SK-N-SH (cell line): ENCODE measurements around the gene C1QL1. TPM values are rescaled to one million over a fixed set of nuclear protein-coding genes. Genes with fewer than 3 reads are reported as not detected.

Experiments
- CTCF ChIA-PET: fragments of 300-600, 350-600 bp; formaldehyde crosslinking; extraction: SDS; loops from one replicate; lab custom pipeline; 2021; lab: Yijun Ruan, JAX
- POLR2A ChIA-PET: fragments of 350-600 bp; sonication (Branson Sonifier 250); formaldehyde crosslinking; extraction: SDS; loops from one replicate; lab custom pipeline; 2020; ENCODE audit warnings: antibody characterized with exemption, inconsistent platforms; lab: Yijun Ruan, JAX
- DNase-seq: peaks from one replicate; pipeline ENCODE4 v3.0.0; 2012
- H2AFZ ChIP-seq: fragments of 200-600 bp; sonication (generic); 2 replicates; pipeline ENCODE4 v1.8.1; 2016; ENCODE audit warnings: antibody characterized with exemption, mild to moderate bottlenecking, low read depth
- H3F3A ChIP-seq: fragments of 200-600 bp; sonication (generic); replicated peaks from 2 replicates; pipeline ENCODE3; 2016; ENCODE audit warnings: antibody characterized with exemption, mild to moderate bottlenecking; ENCODE audit not compliant: insufficient read depth
- H3K27ac ChIP-seq, 2 experiments: fragments of 200-500 bp in 1 of 2; fragments of 200-600 bp in 1 of 2; sonication (Bioruptor generic) in 1 of 2; sonication (generic), shearing (Covaris generic) in 1 of 2; 2 replicates each; pipeline versions ENCODE4 v1.5.1 to v1.6.1; 2014 to 2016; ENCODE audit warnings: low read depth in 2 of 2, inconsistent platforms in 1 of 2, low read length in 1 of 2, mild to moderate bottlenecking in 1 of 2, mixed read lengths in 1 of 2
- H3K27me3 ChIP-seq: fragments of 200-600 bp; sonication (generic), shearing (Covaris generic); 2 replicates; pipeline ENCODE4 v1.6.1; 2016; ENCODE audit warnings: mixed run types; ENCODE audit not compliant: insufficient read depth
- H3K36me3 ChIP-seq, 2 experiments: fragments of 200-500 bp in 1 of 2; fragments of 200-600 bp in 1 of 2; sonication (Bioruptor generic) in 1 of 2; sonication (generic) in 1 of 2; replicated peaks in 1 of 2; 2 replicates each; pipeline versions ENCODE3 to v1.5.1; 2014 to 2016; ENCODE audit warnings: low read length in 1 of 2, mild to moderate bottlenecking in 1 of 2; ENCODE audit not compliant: insufficient read depth in 2 of 2, control insufficient read depth in 1 of 2
- H3K4me1 ChIP-seq, 2 experiments: fragments of 200-500 bp in 1 of 2; fragments of 200-600 bp in 1 of 2; sonication (Bioruptor generic) in 1 of 2; sonication (generic), shearing (Covaris generic) in 1 of 2; 2 replicates each; pipeline versions ENCODE4 v1.5.1 to v1.6.1; 2014 to 2016; ENCODE audit warnings: low read depth in 1 of 2, low read length in 1 of 2, mixed run types in 1 of 2; ENCODE audit not compliant: insufficient read depth in 2 of 2, control insufficient read depth in 1 of 2
- H3K4me2 ChIP-seq: fragments of 200-600 bp; sonication (generic), shearing (Covaris generic); 2 replicates; pipeline ENCODE4 v1.6.1; 2017; ENCODE audit warnings: mixed run types
- H3K4me3 ChIP-seq, 2 experiments: fragments of 200-500 bp in 1 of 2; fragments of 200-600 bp in 1 of 2; sonication (Bioruptor generic) in 1 of 2; sonication (generic), shearing (Covaris generic) in 1 of 2; 2 replicates each; pipeline versions ENCODE4 v1.5.1 to v1.8.1; 2014 to 2016; ENCODE audit warnings: low read depth in 2 of 2, inconsistent platforms in 1 of 2, low read length in 1 of 2, mild to moderate bottlenecking in 1 of 2, mixed read lengths in 1 of 2, moderate library complexity in 1 of 2
- H3K79me2 ChIP-seq: fragments of 200-600 bp; sonication (generic); 2 replicates; pipeline ENCODE4 v1.8.1; 2017; ENCODE audit warnings: mild to moderate bottlenecking; ENCODE audit not compliant: insufficient read depth
- H3K9ac ChIP-seq: fragments of 200-600 bp; sonication (generic); 2 replicates; pipeline ENCODE4 v1.6.1; 2017; ENCODE audit warnings: mixed run types
- H3K9me2 ChIP-seq: fragments of 200-600 bp; sonication (generic); 2 replicates; pipeline ENCODE4 v1.6.1; 2017; ENCODE audit warnings: mixed run types
- H3K9me3 ChIP-seq: fragments of 200-600 bp; sonication (generic); 2 replicates; pipeline ENCODE4 v1.6.1; 2017; ENCODE audit warnings: mixed run types, mild to moderate bottlenecking, moderate library complexity
- H4K20me1 ChIP-seq: fragments of 200-600 bp; sonication (generic); 2 replicates; pipeline ENCODE4 v1.6.1; 2017; ENCODE audit warnings: mild to moderate bottlenecking, mixed run types; ENCODE audit not compliant: insufficient read depth
- CHD2 ChIP-seq: fragments of 150-350 bp; IDR thresholded peaks from 2 replicates; pipeline ENCODE4 v1.6.1; 2018; ENCODE audit warnings: low read length; ENCODE audit not compliant: partially characterized antibody
- CTCF ChIP-seq: fragments of 200-600 bp; sonication (generic); IDR thresholded peaks from 2 replicates; pipeline ENCODE4 v1.6.1; 2017; ENCODE audit warnings: antibody characterized with exemption, mild to moderate bottlenecking, moderate library complexity
- EZH2phosphoT487 ChIP-seq: fragments of 200-600 bp; sonication (generic); IDR thresholded peaks from 2 replicates; pipeline ENCODE4 v1.6.1; 2017; ENCODE audit warnings: low read depth, mixed run types, mild to moderate bottlenecking, antibody characterized with exemption, moderate library complexity, borderline replicate concordance
- FOSL2 ChIP-seq: IDR thresholded peaks from 2 replicates; pipeline ENCODE4 v1.4.0; 2012; ENCODE audit warnings: low read depth, mild to moderate bottlenecking, moderate library complexity, borderline replicate concordance
- FOXJ3 ChIP-seq: sonication (generic); formaldehyde crosslinking; IDR thresholded peaks from 2 replicates; pipeline ENCODE4 v1.5.1; 2020; ENCODE audit warnings: mild to moderate bottlenecking, missing genetic modification reagents
- FOXM1 ChIP-seq: IDR thresholded peaks from 2 replicates; pipeline ENCODE4 v1.4.0; 2012; ENCODE audit warnings: low read depth, mild to moderate bottlenecking
- GATA2 ChIP-seq: sonication (generic); formaldehyde crosslinking; IDR thresholded peaks from 2 replicates; pipeline ENCODE4 v1.5.0; 2020; ENCODE audit warnings: mild to moderate bottlenecking, missing genetic modification reagents
- JUND ChIP-seq: IDR thresholded peaks from 2 replicates; pipeline ENCODE4 v1.4.0; 2012
- MEF2A ChIP-seq: IDR thresholded peaks from 2 replicates; pipeline ENCODE4 v1.4.0; 2012; ENCODE audit warnings: low read depth, borderline replicate concordance
- MXI1 ChIP-seq: IDR thresholded peaks from 2 replicates; pipeline ENCODE4 v1.6.1; 2012; ENCODE audit warnings: mild to moderate bottlenecking, low read depth, low read length, improper control_type of control experiment
- REST ChIP-seq: IDR thresholded peaks from 2 replicates; pipeline ENCODE4 v1.6.1; 2012; ENCODE audit warnings: mild to moderate bottlenecking, low read depth, low read length, moderate library complexity
- RXRA ChIP-seq: IDR thresholded peaks from 2 replicates; pipeline ENCODE4 v1.4.0; 2012; ENCODE audit warnings: low read depth, mild to moderate bottlenecking, borderline replicate concordance
- SIN3A ChIP-seq: IDR thresholded peaks from 2 replicates; pipeline ENCODE4 v1.6.1; 2012; ENCODE audit warnings: low read depth, mild to moderate bottlenecking, low read length, moderate library complexity, borderline replicate concordance
- SMC3 ChIP-seq: IDR thresholded peaks from 2 replicates; pipeline ENCODE4 v1.6.1; 2012; ENCODE audit warnings: low read depth, low read length, improper control_type of control experiment
- TAF1 ChIP-seq: IDR thresholded peaks from 2 replicates; pipeline ENCODE4 v1.6.1; 2012; ENCODE audit warnings: low read depth, mild to moderate bottlenecking, low read length, moderate library complexity, borderline replicate concordance
- TCF12 ChIP-seq: IDR thresholded peaks from 2 replicates; pipeline ENCODE4 v1.4.0; 2012
- USF1 ChIP-seq: IDR thresholded peaks from 2 replicates; pipeline ENCODE4 v1.4.0; 2012; ENCODE audit warnings: low read depth, borderline replicate concordance
- WGBS: methylation state at CpG from one replicate; pipeline ENCODE4 v1.1.6; 2017; ENCODE audit warnings: low lambda C conversion rate; 5-methylcytosine and 5-hydroxymethylcytosine counted together
- polyA plus RNA-seq, 3 experiments: library from polyadenylated mRNA; depleted of rRNA; stranded (reverse); fragments of >200 nt; gene quantifications; 2 replicates each; pipeline ENCODE4 v1.2.3, GENCODE V29; 2012
- TF ChIP-seq, protein P1 (sequence below): fragments of 150-350 bp; IDR thresholded peaks from 2 replicates; pipeline ENCODE4 v1.6.1; 2016; ENCODE audit warnings: mild to moderate bottlenecking, low read depth, low read length
- TF ChIP-seq, protein P2 (sequence below): IDR thresholded peaks from 2 replicates; pipeline ENCODE4 v1.4.0; 2012; ENCODE audit warnings: low read depth

C1QL1 gene
- 5.4 and 11.9 TPM in 2 replicates for polyA plus RNA-seq (2012; rRNA removed)
- 4.7 and 10.1 TPM in 2 replicates for polyA plus RNA-seq (2012; cell fraction: cytosol; rRNA removed)
- polyA plus RNA-seq (2012; cell fraction: nucleus; rRNA removed) = 3.3 and 3.6 TPM in 2 replicates

GRCh38 chr17:44968225-44969143, at the start of gene C1QL1:
Gene C1QL1 (minus strand): TSS chr17:44968303. CDS start chr17:44968048, 255 bp downstream.
- POLR2A ChIA-PET = interaction anchor here (1.1 to 1.2 kb wide), 2 partner anchors 47 to 63 kb away, joined by 3 to 4 read pairs; no protein-coding TSS in a partner anchor
- H3F3A ChIP-seq = peaks cover 10% of the 10 kb centered on the region
- H3K9me3 ChIP-seq = no peaks in the 10 kb centered on the region
- 20% methylated on average over 48 of the region's 81 CpGs for WGBS
- H3K4me3 ChIP-seq = peak within 1 kb of the TSS; percentile 36 to 57
- H4K20me1 ChIP-seq = no peaks in the 10 kb centered on the region
- no peak within 1 kb of the TSS for H3K9ac ChIP-seq
- H3K27ac ChIP-seq = no peak within 1 kb of the TSS
- peaks cover 0 to 25% of the 10 kb centered on the region in 2 experiments; a peak in 1 of 4 replicates for H3K4me1 ChIP-seq
- no peaks in the 10 kb centered on the region for H3K79me2 ChIP-seq
- TF ChIP-seq FOXJ3 (CRISPR knock-in tag) = no peak
- 0 out of 2 replicates have a peak, but pooled peaks have one; percentile 30 for TF ChIP-seq MXI1
- TF ChIP-seq, protein P1, sequence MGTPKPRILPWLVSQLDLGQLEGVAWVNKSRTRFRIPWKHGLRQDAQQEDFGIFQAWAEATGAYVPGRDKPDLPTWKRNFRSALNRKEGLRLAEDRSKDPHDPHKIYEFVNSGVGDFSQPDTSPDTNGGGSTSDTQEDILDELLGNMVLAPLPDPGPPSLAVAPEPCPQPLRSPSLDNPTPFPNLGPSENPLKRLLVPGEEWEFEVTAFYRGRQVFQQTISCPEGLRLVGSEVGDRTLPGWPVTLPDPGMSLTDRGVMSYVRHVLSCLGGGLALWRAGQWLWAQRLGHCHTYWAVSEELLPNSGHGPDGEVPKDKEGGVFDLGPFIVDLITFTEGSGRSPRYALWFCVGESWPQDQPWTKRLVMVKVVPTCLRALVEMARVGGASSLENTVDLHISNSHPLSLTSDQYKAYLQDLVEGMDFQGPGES = no peak
- TF ChIP-seq GATA2 (CRISPR knock-in tag) = no peak
- TF ChIP-seq CTCF = peak; percentile 14; the same call in 1 of the 2 replicates
- TF ChIP-seq MEF2A = no peak
- TF ChIP-seq REST = no peak
- TF ChIP-seq USF1 = no peak
- TF ChIP-seq SIN3A = no peak
- no peak; the same call in 1 of the 2 replicates for TF ChIP-seq TAF1
- TF ChIP-seq FOXM1 = no peak
- TF ChIP-seq RXRA = no peak
- no peak for TF ChIP-seq SMC3
- no peak for TF ChIP-seq TCF12
- TF ChIP-seq, protein P2, sequence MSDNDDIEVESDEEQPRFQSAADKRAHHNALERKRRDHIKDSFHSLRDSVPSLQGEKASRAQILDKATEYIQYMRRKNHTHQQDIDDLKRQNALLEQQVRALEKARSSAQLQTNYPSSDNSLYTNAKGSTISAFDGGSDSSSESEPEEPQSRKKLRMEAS = peak; percentile 83
- TF ChIP-seq JUND = no peak
- TF ChIP-seq CHD2 = no peak
- no peak for TF ChIP-seq EZH2phosphoT487
- TF ChIP-seq FOSL2 = no peak
- TF ChIP-seq, all 33 proteins: peak for 3
- DNase-seq = peak; percentile 100
- CTCF ChIA-PET = interaction anchor here (0.7 to 3.2 kb wide), 12 partner anchors 9 to 406 kb away, joined by 3 to 33 read pairs (median 6); no protein-coding TSS in a partner anchor
- peak within 1 kb of the TSS; percentile 79; the same call in 1 of the 2 replicates for H3K4me2 ChIP-seq
- H3K36me3 ChIP-seq = no peaks in the 10 kb centered on the region
- no peaks in the 10 kb centered on the region for H3K9me2 ChIP-seq
- peaks cover 8% of the 10 kb centered on the region; the same call in 1 of the 2 replicates for H3K27me3 ChIP-seq
- H2AFZ ChIP-seq = peak within 1 kb of the TSS; percentile 94
